Non-pigmented ciliary epithelial cell (primary cell): ENCODE measurements around the gene TRAF4.
"Not testable (repeated sequence)": the region's sequence is repeated elsewhere in the genome, so short reads cannot be mapped to it uniquely, and the experiment has no call there.

Experiments
- DNase-seq: peaks from one replicate; pipeline ENCODE4 v3.0.0-alpha.2; 2010; ENCODE audit warnings: low read depth

Gene TRAF4

DNA sequence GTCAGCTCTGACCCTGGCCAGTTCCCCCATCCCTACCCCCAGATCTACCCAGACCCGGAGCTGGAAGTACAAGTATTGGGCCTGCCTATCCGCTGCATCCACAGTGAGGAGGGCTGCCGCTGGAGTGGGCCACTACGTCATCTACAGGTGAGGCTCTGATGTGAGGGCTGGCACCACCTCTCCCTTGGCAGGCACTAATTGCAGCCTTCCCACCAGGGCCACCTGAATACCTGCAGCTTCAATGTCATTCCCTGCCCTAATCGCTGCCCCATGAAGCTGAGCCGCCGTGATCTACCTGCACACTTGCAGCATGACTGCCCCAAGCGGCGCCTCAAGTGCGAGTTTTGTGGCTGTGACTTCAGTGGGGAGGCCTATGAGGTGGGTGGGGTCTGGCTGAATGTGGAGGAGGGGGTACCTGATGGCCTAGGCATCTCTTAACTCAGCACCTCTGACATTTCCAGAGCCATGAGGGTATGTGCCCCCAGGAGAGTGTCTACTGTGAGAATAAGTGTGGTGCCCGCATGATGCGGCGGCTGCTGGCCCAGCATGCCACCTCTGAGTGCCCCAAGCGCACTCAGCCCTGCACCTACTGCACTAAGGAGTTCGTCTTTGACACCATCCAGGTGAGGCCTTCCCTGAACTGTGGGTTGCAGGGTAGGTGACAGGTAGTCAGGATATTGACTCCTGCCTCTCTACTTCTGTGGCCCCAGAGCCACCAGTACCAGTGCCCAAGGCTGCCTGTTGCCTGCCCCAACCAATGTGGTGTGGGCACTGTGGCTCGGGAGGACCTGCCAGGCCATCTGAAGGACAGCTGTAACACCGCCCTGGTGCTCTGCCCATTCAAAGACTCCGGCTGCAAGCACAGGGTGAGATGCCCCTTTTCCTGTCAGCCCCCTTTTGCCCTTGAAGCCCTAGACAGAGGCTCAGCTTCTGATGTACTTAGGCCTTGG lies 4.3 kb downstream of the TRAF4 start:
- DNase-seq: no peak

DNA sequence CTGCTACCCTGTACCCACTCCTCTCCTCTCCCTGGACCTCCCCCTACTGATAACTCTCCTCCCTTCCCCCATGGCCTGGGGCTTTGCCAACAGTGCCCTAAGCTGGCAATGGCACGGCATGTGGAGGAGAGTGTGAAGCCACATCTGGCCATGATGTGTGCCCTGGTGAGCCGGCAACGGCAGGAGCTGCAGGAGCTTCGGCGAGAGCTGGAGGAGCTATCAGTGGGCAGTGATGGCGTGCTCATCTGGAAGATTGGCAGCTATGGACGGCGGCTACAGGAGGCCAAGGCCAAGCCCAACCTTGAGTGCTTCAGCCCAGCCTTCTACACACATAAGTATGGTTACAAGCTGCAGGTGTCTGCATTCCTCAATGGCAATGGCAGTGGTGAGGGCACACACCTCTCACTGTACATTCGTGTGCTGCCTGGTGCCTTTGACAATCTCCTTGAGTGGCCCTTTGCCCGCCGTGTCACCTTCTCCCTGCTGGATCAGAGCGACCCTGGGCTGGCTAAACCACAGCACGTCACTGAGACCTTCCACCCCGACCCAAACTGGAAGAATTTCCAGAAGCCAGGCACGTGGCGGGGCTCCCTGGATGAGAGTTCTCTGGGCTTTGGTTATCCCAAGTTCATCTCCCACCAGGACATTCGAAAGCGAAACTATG lies 5.2 kb downstream of the TRAF4 start:
- no peak for DNase-seq

GRCh38 chr17:28749516-28750177 lies 5.8 kb downstream of the TRAF4 start:
- DNase-seq: no peak

GRCh38 chr17:28750178-28751047 lies 6.6 kb downstream of the TRAF4 start:
- DNase-seq: peak; percentile 67

GRCh38 chr17:28751600-28752366 lies 8.0 kb downstream of the TRAF4 start:
- DNase-seq: no peak

GRCh38 chr17:28755486-28755885 lies 11.7 kb downstream of the TRAF4 start:
- no peak for DNase-seq

- no peak for DNase-seq
Observed at GRCh38 chr17:28756049-28756804, 12.4 kb downstream of the TRAF4 start.

DNA sequence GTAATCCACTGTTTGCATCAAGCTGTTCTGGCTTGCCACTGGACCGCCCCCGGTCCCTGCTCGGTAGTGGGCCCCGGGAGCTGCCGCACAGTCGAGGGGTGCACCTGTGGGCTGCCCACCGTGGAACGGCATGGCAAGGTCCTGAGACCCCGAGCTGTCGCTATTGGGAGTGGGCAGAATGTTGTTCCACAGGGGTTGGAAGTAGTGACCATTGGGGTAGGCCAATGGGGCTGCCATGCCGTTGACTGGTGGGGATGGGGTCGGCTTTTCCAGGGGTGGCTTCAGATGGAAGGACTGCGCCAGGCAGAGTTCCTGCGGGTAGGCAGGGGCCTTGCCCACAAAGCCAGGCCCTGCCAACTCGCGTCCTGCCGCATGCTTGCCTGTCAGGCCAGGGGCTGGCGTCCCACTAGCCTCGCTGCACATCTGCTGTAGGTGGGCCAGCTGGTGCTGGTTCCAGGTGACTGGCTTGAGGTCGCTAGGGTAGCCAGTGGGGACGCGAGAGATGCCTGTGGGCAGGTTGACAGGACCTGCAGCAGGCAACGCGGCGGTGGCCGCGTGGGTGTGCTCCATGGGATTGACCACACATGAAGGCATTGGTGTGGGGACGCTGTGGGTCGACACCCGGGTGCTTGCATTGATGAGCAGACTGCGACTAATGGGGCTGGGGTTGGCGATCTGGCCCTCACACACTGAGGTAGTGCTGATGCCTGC lies 14.8 kb downstream of the TRAF4 start:
- DNase-seq: no peak

- DNase-seq: no peak
Observed at GRCh38 chr17:28759256-28759865, 15.6 kb downstream of the TRAF4 start.

GRCh38 chr17:28760601-28761562 lies 17.1 kb downstream of the TRAF4 start:
- peak; percentile 24 for DNase-seq

DNA sequence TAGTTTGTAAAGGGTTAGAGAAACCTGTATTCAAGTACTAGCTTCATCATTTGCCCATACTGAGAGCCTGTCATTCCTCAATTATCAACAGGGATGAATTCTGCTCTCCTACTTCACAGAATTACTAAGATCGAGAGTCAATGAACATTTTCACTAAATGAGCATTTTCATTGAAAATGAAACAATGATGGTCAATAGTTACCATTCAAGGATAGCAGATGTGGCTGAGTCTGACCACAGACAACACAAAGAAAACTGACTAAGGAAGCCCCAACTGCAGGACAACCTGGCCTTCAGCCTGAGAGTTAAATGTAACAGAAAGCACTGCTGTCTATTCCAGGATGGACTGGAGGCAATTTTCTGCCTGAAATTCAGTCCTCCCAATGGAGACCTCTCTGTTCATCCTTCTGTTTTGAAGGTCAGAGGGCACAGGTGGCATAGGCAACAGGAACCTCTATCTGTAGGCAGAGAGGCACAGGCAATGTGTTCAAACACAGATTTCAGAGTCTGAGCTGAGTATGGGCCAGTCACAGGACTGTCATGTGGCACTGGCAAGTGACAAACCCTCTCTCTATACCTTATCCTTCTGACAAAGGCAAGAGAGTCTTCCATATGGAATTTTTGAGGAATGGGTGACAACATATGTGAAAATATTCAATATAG lies 19.5 kb downstream of the TRAF4 start:
- DNase-seq: no peak

DNA sequence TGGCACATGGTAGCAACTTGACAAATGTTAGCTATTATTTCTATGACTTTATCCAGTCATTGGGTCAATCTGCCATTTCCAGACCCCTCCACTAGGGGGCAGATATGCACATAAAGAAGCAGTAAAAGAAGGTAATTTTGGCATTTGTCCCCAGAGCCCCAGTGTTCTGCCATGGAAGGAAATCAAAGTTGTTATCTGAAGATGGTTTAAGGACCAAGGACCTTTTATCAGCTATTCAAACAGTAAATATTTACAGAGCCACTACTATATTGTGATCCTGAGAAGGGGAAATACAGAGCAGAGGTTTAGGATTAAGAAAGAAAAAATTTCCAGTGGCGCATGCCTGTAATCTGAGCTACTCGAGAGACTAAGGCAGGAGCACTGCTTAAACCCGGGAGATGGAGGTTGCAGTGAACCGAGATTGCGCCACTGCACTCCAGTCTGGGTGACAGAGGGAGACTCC lies 20.0 kb downstream of the TRAF4 start:
- DNase-seq: no peak

GRCh38 chr17:28765038-28765437 lies 21.2 kb downstream of the TRAF4 start:
- no peak for DNase-seq

GRCh38 chr17:28773736-28774135 lies 29.9 kb downstream of the TRAF4 start:
- DNase-seq: no peak

DNA sequence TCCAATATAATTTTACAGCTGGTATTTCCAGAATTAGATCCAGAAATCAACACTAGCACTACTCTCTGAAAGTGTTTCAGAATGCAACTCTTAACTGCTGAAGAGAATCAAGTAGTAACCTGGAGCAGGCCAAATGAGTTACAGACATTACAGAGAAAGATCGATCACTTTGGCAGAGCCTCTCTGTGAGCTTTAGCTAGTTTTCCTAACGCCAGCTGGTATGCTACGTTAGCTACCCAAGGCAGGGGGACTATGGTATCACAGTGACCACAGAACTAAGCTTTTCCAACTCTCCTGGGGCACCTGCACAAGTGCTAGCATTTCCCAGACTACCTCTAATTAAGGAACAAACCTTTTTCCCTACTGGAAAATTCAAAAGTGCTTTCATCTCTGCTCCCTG lies 30.4 kb downstream of the TRAF4 start:
- DNase-seq: no peak

GRCh38 chr17:28777178-28777577 lies 33.4 kb downstream of the TRAF4 start:
- DNase-seq: no peak

DNA sequence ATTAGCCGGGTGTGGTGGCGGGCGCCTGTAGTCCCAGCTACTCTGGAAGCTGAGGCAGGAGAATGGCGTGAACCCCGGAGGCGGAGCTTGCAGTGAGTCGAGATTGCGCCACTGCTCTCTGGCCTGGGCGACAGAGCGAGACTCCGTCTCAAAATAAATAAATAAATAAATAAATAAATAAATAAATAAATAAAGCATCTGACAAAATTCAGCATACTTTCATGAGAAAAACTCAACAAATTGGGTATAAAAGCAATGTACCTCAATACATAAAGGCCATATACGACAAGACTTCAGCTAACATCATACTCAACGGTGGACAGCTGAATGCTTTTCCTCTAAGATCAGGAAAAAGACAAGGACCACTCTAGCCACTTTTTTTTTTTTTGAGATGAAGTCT lies 35.8 kb downstream of the TRAF4 start:
- not testable (repeated sequence) for DNase-seq
